OCI-LY1 (cell line): ENCODE measurements around the gene RPP25L.

Experiments used
- H2AFZ ChIP-seq: fragments of 200-600 bp; sonication (generic), shearing (Covaris generic); 2 replicates; pipeline ENCODE4 v1.6.0; 2014; ENCODE audit warnings: antibody characterized with exemption, mild to moderate bottlenecking, low read length
- H3F3A ChIP-seq: fragments of 200-600 bp; sonication (generic), shearing (Covaris generic); 2 replicates; pipeline ENCODE4 v1.6.0; 2014; ENCODE audit warnings: mild to moderate bottlenecking, antibody characterized with exemption, low read length, moderate library complexity; ENCODE audit not compliant: insufficient read depth
- H3K27ac ChIP-seq: fragments of 200-600 bp; sonication (generic); 2 replicates; pipeline ENCODE4 v1.5.1; 2014; ENCODE audit warnings: low read length, mixed run types, mild to moderate bottlenecking, low read depth; ENCODE audit not compliant: poor library complexity, severe bottlenecking
- H3K27me3 ChIP-seq: fragments of 200-600 bp; sonication (generic); 2 replicates; pipeline ENCODE4 v1.6.0; 2014; ENCODE audit warnings: antibody characterized with exemption, mild to moderate bottlenecking, low read length, moderate library complexity; ENCODE audit not compliant: insufficient read depth
- H3K36me3 ChIP-seq: fragments of 200-600 bp; sonication (generic); 2 replicates; pipeline ENCODE4 v1.6.1; 2014; ENCODE audit warnings: mild to moderate bottlenecking, antibody characterized with exemption, low read length, moderate library complexity, mixed read lengths; ENCODE audit not compliant: insufficient read depth
- H3K4me1 ChIP-seq: fragments of 200-600 bp; sonication (generic); 2 replicates; pipeline ENCODE4 v1.5.1; 2014; ENCODE audit warnings: mild to moderate bottlenecking, low read length, moderate library complexity; ENCODE audit not compliant: insufficient read depth, severe bottlenecking
- H3K4me2 ChIP-seq: fragments of 200-600 bp; sonication (generic), shearing (Covaris generic); 2 replicates; pipeline ENCODE4 v1.6.1; 2014; ENCODE audit warnings: low read length
- H3K4me3 ChIP-seq: fragments of 200-600 bp; sonication (generic); 2 replicates; pipeline ENCODE4 v1.5.1; 2014; ENCODE audit warnings: low read length, low read depth, mild to moderate bottlenecking, mixed read lengths; ENCODE audit not compliant: poor library complexity, severe bottlenecking
- H3K79me2 ChIP-seq: fragments of 200-600 bp; shearing (Covaris generic); 2 replicates; pipeline ENCODE4 v1.6.1; 2016; ENCODE audit warnings: mixed run types, low read length, mixed read lengths; ENCODE audit not compliant: insufficient read depth
- H3K9ac ChIP-seq: fragments of 200-600 bp; sonication (generic), shearing (Covaris generic); 2 replicates; pipeline ENCODE4 v1.6.1; 2014; ENCODE audit warnings: mild to moderate bottlenecking, low read length, mixed read lengths
- H3K9me2 ChIP-seq: fragments of 200-600 bp; sonication (generic), shearing (Covaris generic); 2 replicates; pipeline ENCODE4 v1.6.1; 2014; ENCODE audit warnings: low read depth, mild to moderate bottlenecking, low read length, mixed read lengths
- H3K9me3 ChIP-seq: fragments of 200-600 bp; shearing (Covaris generic); 2 replicates; pipeline ENCODE4 v1.6.1; 2014; ENCODE audit warnings: low read length, mixed read lengths
- H4K20me1 ChIP-seq: fragments of 200-600 bp; sonication (generic), shearing (Covaris generic); 2 replicates; pipeline ENCODE4 v1.6.0; 2016; ENCODE audit warnings: mild to moderate bottlenecking, low read length; ENCODE audit not compliant: insufficient read depth
- CTCF ChIP-seq: fragments of 200-600 bp; sonication (generic), shearing (Covaris generic); IDR thresholded peaks from 2 replicates; pipeline ENCODE4 v1.5.1; 2017; ENCODE audit warnings: mild to moderate bottlenecking, antibody characterized with exemption, low read length, moderate library complexity, mixed read lengths
- EZH2 ChIP-seq: fragments of 200-600 bp; sonication (generic), shearing (Covaris generic); IDR thresholded peaks from 2 replicates; pipeline ENCODE4 v1.8.0; 2017; ENCODE audit warnings: borderline replicate concordance, mixed run types, mild to moderate bottlenecking, antibody characterized with exemption, low read length, moderate library complexity, mixed read lengths

Gene RPP25L

GRCh38 chr9:34570376-34570775 lies 41.5 kb downstream of the RPP25L start:
- H3K4me2 ChIP-seq = no peak overlapping the region
- no peak overlapping the region for H3K27ac ChIP-seq
- H3K9me2 ChIP-seq = no peaks in the 10 kb centered on the region
- H3K4me3 ChIP-seq = no peak overlapping the region
- no peak overlapping the region for H3K9ac ChIP-seq
- no peaks in the 10 kb centered on the region for H3K9me3 ChIP-seq
- no peaks in the 10 kb centered on the region for H3K36me3 ChIP-seq
- H3K27me3 ChIP-seq = peaks cover 11% of the 10 kb centered on the region
- no peaks in the 10 kb centered on the region for H3K79me2 ChIP-seq
- H3F3A ChIP-seq = no peaks in the 10 kb centered on the region
- H3K4me1 ChIP-seq = no peaks in the 10 kb centered on the region
- no peaks in the 10 kb centered on the region for H4K20me1 ChIP-seq
- H2AFZ ChIP-seq = no peak overlapping the region
- no peak for TF ChIP-seq CTCF
- TF ChIP-seq EZH2 = no peak

DNA sequence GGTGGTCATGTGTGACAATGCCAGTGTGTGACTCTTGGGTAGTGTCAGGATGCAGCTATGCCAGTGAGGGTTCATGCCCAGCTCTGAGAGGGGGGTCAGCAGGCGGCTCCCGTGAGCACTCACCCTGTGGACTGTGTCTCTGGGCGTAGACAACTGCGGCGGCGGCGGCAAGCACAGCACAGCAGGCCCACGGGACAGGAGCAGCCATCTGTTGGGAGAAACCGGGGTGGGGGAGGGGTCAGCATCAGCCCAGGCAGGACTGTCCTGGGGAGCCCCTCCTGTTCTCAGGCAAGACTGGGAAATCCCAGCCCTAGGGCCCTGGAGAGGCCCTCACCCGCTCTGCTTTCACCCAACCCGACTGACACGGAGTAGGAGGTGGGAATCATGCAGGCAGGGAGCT lies 43.1 kb downstream of the RPP25L start:
- TF ChIP-seq CTCF = no peak
- no peak for TF ChIP-seq EZH2
- Histone ChIP-seq H3K79me2 (no peaks in the 10 kb centered on the region), H3K27ac (no peak overlapping the region), H2AFZ (no peak overlapping the region), H3K9ac (no peak overlapping the region), H3K9me2 (no peaks in the 10 kb centered on the region), H3K9me3 (no peaks in the 10 kb centered on the region), H4K20me1 (no peaks in the 10 kb centered on the region), H3K4me1 (no peaks in the 10 kb centered on the region), H3K4me2 (no peak overlapping the region), H3K36me3 (no peaks in the 10 kb centered on the region), H3F3A (no peaks in the 10 kb centered on the region), H3K27me3 (peaks cover 11% of the 10 kb centered on the region), H3K4me3 (no peak overlapping the region)

DNA sequence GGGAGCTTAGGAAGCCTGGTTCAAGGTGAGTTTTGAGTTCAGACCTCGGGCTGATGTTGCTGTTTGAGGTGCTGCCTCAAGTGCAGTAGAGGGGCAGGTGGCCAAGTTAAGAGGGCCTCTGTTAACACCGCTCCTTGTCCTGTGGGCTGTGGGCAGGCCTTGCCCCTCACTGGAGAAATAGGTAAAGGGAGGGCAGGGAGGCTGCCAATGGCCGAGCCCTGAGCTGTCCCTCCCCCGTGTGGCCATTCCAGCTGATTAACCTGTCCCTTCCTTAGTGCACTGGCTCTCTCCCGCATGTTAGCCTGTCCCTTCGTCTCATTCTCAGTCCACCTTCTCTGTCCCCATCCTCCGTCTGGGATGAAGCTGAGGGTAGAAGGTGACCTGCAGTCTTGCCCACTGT lies 43.8 kb downstream of the RPP25L start:
- Histone ChIP-seq H2AFZ (no peak overlapping the region), H3K4me1 (no peaks in the 10 kb centered on the region), H3F3A (no peaks in the 10 kb centered on the region), H3K4me3 (no peak overlapping the region), H3K9ac (no peak overlapping the region), H3K9me2 (no peaks in the 10 kb centered on the region), H3K9me3 (no peaks in the 10 kb centered on the region), H3K4me2 (no peak overlapping the region), H3K79me2 (no peaks in the 10 kb centered on the region), H3K27me3 (peaks cover 12% of the 10 kb centered on the region), H3K27ac (no peak overlapping the region), H4K20me1 (no peaks in the 10 kb centered on the region), H3K36me3 (no peaks in the 10 kb centered on the region)
- TF ChIP-seq CTCF = no peak
